Mesodermal cell (in vitro differentiated cells): ENCODE results near the gene MYO1E.
"Not testable (repeated sequence)": the region's sequence is repeated elsewhere in the genome, so short reads cannot be mapped to it uniquely, and the experiment has no call there.

Experiments used
- H3K27ac ChIP-seq: 2 replicates; pipeline ENCODE4 v1.7.0; 2013; ENCODE audit warnings: mild to moderate bottlenecking, low read depth, low read length, moderate library complexity; ENCODE audit not compliant: severe bottlenecking
- H3K36me3 ChIP-seq: 2 replicates; pipeline ENCODE4 v1.7.1; 2013; ENCODE audit warnings: mild to moderate bottlenecking, low read length, moderate library complexity; ENCODE audit not compliant: control insufficient read depth, insufficient read depth
- H3K4me1 ChIP-seq: one replicate; pipeline ENCODE4 v1.7.1; 2013; ENCODE audit warnings: mild to moderate bottlenecking, low read length; ENCODE audit not compliant: insufficient read depth, control insufficient read depth, poor library complexity, severe bottlenecking
- H3K4me3 ChIP-seq: 2 replicates; pipeline ENCODE4 v1.7.0; 2013; ENCODE audit warnings: low read length, control low read depth, mild to moderate bottlenecking; ENCODE audit not compliant: insufficient read depth, poor library complexity, severe bottlenecking; ENCODE audit errors: extremely low read depth
- H3K9me3 ChIP-seq: 2 replicates; pipeline ENCODE4 v1.7.1; 2013; ENCODE audit warnings: mild to moderate bottlenecking, low read length, moderate library complexity; ENCODE audit not compliant: control insufficient read depth
- WGBS, 2 experiments: methylation state at CpG; one replicate each; pipeline ENCODE4 v1.1.5; 2013; ENCODE audit warnings: missing lambda C conversion rate in 2 of 2; ENCODE audit not compliant: insufficient coverage in 2 of 2; 5-methylcytosine and 5-hydroxymethylcytosine counted together

The MYO1E gene

DNA sequence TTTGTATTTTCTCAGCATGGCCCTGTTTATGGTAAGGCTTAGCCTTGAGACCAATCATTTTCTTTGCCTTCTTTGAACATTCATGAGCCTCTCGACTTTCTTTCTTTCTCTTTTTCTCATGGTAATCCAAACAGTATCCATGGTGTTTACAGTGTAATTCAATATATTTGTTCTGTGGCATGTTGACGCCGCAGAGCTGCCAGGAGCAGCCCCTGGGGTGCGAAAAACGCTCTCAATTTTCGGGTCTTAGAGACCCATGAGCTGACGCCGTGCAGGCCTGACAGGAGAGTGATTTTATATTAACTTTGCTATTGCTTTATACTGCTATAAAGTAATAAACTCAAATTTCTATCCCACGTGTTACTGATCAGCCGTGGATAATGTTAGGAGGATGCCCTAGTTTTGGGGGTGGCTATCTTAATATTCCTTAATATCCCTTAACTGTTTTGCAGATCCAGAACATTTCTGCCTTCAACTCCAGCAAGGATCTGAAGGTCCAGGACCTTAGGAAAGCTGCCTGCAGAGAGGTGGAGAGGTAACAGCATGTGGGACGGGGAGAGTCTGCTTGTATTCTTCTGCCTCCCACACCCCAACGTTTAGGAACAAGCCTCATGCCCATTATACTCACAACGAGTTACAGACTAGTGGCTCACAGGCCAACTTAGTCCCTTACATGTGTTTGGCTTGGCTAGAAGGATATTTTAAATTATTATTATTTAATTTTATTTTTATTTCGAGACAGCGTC lies 29.3 kb upstream of the MYO1E start:
- Histone ChIP-seq H3K4me3 (no peak overlapping the region), H3K36me3 (no peaks in the 10 kb centered on the region), H3K27ac (no peak overlapping the region), H3K4me1 (peaks cover 9% of the 10 kb centered on the region), H3K9me3 (no peaks in the 10 kb centered on the region)
- WGBS, 2 experiments: 29% methylated on average over 4 of the region's 15 CpGs; no CpG with 5 or more reads in 1 of the 2 experiments

DNA sequence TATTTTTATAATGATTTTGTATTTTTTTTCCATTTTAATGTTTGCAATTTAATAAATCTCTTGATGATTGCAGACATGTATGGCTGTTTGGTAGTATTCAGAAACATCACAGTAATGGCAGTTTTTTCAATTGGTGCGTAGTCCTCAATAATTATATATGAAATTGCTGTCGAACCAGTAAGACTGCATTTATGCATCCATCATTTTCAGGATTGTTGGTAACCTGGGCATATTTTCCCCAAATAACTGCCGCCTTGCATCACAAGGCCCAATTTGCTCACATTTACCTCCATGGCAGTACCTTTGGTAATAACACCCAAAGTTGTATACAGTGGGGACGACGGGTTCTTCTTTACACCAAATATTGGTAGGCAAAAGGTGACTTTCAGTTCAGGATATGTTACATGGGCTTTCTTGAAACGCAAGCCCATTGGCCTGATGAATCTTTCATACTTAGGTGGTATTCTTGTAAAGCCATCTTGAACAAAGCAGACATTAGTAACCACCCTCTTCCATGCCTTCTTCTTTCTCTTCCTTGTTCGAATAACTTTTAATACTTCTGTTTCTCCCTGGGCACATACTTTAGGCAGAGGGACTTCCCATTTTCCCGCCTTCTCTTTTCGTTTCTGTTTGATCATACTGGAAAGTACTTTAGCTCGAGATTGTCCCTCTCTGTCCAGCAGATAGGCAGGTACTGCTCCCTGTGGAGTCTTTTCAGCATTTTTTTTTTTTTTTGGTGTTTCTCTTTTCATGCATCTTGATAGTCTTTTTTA lies 28.6 kb upstream of the MYO1E start:
- H3K4me3 ChIP-seq, H3K27ac ChIP-seq, H3K9me3 ChIP-seq, H3K4me1 ChIP-seq, H3K36me3 ChIP-seq: not testable (repeated sequence)
- WGBS, 2 experiments: 80 to 86% methylated on average over 2 to 9 of the region's 10 CpGs

DNA sequence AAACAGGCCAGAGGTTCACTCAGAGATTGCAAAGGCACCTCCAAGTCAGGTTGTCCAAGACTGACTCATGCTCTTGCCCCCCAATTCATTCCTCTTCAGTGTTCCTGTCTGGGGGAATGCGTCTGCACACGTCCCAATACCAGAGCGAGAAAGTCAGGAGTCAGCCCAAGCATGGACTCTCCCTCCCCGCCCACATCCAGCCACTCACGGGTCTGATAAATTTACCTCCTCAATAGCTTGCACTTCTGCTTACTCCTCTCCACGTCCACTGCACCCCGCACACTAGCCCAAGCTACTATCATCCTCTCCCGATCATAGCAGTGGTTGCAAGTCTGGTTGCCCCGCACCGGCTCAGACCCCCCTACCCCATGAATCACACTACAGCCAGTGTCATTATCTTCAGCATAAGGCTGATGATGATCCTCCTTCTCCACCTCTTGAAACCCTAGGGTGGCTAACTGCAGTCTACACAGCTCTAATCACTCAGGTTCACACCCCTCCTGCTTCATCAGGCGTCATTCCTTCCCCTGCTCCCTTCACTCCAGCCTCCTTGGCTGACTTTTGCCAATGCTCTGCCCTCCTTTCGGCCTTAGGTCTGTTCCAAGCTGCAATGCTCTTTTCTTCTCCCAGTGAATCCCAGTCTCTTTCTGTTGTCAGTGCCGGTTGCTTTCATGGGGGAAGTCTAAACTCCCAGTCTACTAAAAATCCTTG lies 27.6 kb upstream of the MYO1E start:
- Histone ChIP-seq H3K4me1 (peaks cover 9% of the 10 kb centered on the region), H3K9me3 (no peaks in the 10 kb centered on the region), H3K36me3 (no peaks in the 10 kb centered on the region), H3K4me3 (no peak overlapping the region), H3K27ac (no peak overlapping the region)
- WGBS, 2 experiments: 77 to 92% methylated on average over 10 to 13 of the region's 13 CpGs

DNA sequence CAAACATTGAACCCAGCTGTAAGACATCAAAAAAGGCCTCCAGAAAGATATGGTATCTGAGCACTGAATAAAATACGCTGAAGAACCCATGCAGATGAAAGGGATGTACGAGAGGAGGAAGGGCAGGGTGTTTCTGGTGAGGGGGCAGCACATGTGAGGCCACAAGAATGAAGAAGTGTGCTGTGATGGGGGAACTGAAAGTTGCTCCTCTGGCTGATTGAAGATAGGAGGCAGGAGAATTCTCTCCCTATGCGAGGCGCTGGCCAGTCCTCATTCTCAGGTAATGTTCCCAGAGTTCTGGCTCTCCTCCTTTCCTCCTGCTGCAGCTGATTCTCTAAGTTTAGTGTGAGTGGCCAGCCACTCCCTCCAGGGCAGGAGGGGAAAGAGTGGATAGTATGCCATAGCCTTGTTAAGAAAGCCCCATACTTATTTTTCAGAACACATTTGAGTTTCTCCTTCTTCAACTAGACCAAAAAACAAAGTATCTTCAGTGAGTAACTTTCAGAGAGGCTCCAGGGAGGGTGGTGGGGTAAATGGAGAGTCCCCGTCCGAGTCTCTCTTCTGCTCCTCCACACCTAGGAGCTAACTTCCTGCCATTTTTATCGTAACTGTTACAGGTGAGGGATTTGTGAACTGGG lies 26.9 kb upstream of the MYO1E start:
- no peaks in the 10 kb centered on the region for H3K36me3 ChIP-seq
- H3K4me3 ChIP-seq: no peak overlapping the region
- H3K4me1 ChIP-seq: peaks cover 9% of the 10 kb centered on the region
- H3K9me3 ChIP-seq: no peaks in the 10 kb centered on the region
- H3K27ac ChIP-seq: no peak overlapping the region
- 90 to 91% methylated on average over 2 to 5 of the region's 7 CpGs for WGBS, 2 experiments

DNA sequence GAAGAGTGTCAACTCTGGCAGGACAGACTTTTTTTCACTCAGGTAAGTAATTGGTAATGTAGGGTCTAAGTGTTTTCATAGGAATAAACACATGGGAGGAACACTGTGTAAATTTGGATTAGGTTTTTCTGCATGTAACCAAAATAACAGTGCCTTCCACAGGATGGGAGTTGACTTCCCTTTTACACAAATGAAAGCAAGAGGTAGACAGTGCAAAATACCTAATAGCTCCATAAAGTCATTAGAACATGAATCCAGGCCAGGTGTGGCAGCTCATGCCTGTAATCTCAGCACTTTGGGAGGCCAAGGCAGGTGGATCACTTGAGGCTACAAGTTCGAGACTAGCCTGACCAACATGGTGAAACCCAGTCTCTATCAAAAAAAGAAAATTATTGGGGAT lies 25.5 kb upstream of the MYO1E start:
- Histone ChIP-seq H3K4me1 (peaks cover 9% of the 10 kb centered on the region), H3K36me3 (no peaks in the 10 kb centered on the region), H3K27ac (no peak overlapping the region), H3K9me3 (no peaks in the 10 kb centered on the region), H3K4me3 (no peak overlapping the region)
- WGBS, 2 experiments: 78% methylated on average over 1 of the region's 1 CpG; no CpG with 5 or more reads in 1 of the 2 experiments

DNA sequence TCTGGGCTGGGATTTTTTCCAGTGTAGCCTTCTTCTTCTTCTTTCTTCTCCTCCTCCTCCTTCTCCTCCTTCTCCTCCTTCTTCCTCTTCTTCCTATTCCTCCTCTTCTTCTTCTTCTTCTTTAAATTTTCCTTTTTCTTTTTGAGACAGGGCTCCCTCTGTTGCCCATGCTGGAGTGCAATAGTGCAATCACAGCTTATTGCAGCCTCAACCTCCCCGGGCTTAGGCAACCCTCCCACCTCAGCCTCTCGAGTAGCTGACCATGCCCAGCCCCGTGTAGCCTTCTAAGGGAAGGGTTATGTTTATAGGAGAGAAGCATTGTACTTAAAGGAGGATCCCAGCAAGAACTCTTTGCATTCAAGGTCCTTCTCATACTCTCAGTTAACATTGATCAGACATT lies 24.0 kb upstream of the MYO1E start:
- H3K4me1 ChIP-seq: peaks cover 9% of the 10 kb centered on the region
- no peaks in the 10 kb centered on the region for H3K9me3 ChIP-seq
- H3K36me3 ChIP-seq: no peaks in the 10 kb centered on the region
- no peak overlapping the region for H3K4me3 ChIP-seq
- H3K27ac ChIP-seq: no peak overlapping the region
- no CpG with 5 or more reads among the region's 3 CpGs for WGBS, 2 experiments

DNA sequence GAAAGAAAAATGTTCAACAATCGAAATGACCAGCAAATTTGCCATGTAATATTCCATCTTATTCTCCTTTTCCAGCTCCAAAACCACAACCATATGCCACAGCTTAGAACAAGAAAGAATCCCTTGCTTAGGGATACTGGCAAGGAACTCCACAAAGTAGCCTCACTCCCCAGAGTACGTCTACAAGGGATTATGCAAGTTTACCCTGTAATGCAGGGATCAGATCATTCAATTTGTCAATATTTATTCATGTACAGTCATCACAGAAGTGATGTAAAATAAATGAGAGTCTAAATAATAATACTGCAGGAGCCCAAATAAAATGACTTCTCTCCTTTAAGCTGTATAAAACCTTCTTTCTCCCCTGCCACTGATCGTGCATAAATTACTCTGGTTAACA lies 23.5 kb upstream of the MYO1E start:
- H3K27ac ChIP-seq: no peak overlapping the region
- peaks cover 9% of the 10 kb centered on the region for H3K4me1 ChIP-seq
- H3K36me3 ChIP-seq: no peaks in the 10 kb centered on the region
- WGBS, 2 experiments: 72 to 100% methylated on average over 1 to 2 of the region's 3 CpGs
- H3K9me3 ChIP-seq: no peaks in the 10 kb centered on the region
- H3K4me3 ChIP-seq: no peak overlapping the region

DNA sequence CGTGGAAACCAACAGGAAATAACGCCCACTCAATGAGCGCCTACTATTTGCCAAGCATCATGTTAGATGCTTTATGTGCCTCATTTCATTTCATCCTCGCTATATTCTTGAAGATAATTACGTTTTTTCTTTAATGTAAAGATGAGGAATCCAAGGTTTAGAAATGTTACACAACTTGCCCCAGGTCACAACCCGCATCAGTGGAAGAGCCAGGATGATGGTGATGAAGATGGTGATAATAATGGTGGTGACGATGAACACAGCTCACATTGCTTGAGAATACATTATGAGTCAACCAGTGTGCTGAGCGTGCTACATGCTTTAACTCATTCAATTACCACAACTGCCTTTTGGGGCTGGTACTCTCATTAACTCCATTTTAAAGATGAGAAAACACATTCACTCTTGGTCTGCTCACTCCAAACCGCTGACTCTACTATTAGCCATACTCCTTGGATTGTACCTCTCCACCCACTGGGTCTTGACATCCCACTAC lies 21.5 kb upstream of the MYO1E start:
- no peak overlapping the region for H3K27ac ChIP-seq
- no peaks in the 10 kb centered on the region for H3K4me1 ChIP-seq
- WGBS, 2 experiments: 88 to 93% methylated on average over 5 to 8 of the region's 9 CpGs
- H3K36me3 ChIP-seq: no peaks in the 10 kb centered on the region
- no peak overlapping the region for H3K4me3 ChIP-seq
- H3K9me3 ChIP-seq: no peaks in the 10 kb centered on the region

DNA sequence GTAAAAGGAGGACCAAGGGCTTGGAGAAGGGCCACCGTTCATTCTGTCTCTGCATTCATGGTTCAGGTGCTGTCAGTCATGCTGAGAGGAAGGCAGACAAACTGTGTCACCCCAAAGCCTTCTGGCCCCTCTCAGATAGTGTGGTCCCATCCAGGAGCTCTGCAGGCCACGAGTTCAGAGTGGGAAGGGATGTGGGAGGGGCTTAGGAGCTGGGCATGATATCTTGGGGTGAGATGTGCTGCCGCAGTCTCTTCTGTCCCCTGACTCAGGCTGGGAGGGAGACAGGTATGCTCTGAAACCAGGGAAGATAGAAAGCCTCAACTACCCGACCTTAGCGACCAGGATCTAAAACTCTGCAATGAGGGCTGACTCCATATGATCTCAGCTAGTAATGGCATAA lies 19.6 kb upstream of the MYO1E start:
- no peaks in the 10 kb centered on the region for H3K4me1 ChIP-seq
- no peak overlapping the region for H3K4me3 ChIP-seq
- WGBS, 2 experiments: 78 to 89% methylated on average over 1 to 3 of the region's 5 CpGs
- no peaks in the 10 kb centered on the region for H3K36me3 ChIP-seq
- H3K9me3 ChIP-seq: no peaks in the 10 kb centered on the region
- no peak overlapping the region for H3K27ac ChIP-seq

DNA sequence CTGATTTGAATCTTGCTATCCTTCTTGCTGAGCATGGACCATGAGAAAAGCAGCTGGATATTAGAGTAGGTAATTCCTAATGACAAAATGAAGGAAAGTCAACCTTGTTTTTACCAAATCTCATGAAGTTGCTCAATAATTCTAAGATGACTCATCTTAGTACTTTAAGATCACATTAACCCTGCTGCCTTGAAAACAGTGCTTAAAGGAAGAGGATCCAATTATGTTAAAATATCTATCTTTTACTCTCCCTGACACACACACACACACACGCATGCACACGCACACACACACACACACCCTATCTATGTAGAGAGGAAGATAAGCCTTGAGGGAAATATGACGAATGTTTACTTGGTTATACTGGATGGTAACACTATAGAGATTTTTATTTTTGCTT lies 16.0 kb upstream of the MYO1E start:
- Histone ChIP-seq H3K9me3 (no peaks in the 10 kb centered on the region), H3K4me3 (no peak overlapping the region), H3K4me1 (no peaks in the 10 kb centered on the region), H3K36me3 (no peaks in the 10 kb centered on the region), H3K27ac (no peak overlapping the region)
- no CpG with 5 or more reads among the region's 3 CpGs for WGBS, 2 experiments
